Left ventricle myocardium superior (tissue), 1 donor: ENCODE data around the gene ENPP1. TPM values are rescaled to one million over a fixed set of nuclear protein-coding genes. Genes with fewer than 3 reads are reported as not detected.

Source experiments
- ATAC-seq: fragments of 200-7000 bp; cut with Tn5 transposase; one replicate; pipeline ENCODE4 v1.9.1; 2020; ENCODE audit warnings: mild to moderate bottlenecking, moderate library complexity
- DNase-seq: peaks from one replicate; pipeline ENCODE4 v3.0.0-alpha.2; 2020
- intact Hi-C: fragments of 100-400 bp; cut with micrococcal nuclease; formaldehyde crosslinking; loops from one replicate; pipeline ENCODE4 v1.11.0; 2022
- total RNA-seq: library from RNA; stranded (reverse); fragmentation: NEBNext Ultra II Directional; extraction: Animal tissue kit (Norgen Biotek cat#: 25700); gene quantifications from one replicate; pipeline ENCODE4 v1.2.1, GENCODE V29; 2021
- donor health status: DM: no; HTN: yes; CAD: no; lungs with severe emphysema.

ENPP1 gene
- total RNA-seq, 1 donor from 2014 or later = 1.4 TPM

GRCh38 chr6:131822119-131822518 lies 14.3 kb downstream of the ENPP1 start:
- no peak for DNase-seq
- no peak for ATAC-seq
- intact Hi-C loops = no loop called here

DNA sequence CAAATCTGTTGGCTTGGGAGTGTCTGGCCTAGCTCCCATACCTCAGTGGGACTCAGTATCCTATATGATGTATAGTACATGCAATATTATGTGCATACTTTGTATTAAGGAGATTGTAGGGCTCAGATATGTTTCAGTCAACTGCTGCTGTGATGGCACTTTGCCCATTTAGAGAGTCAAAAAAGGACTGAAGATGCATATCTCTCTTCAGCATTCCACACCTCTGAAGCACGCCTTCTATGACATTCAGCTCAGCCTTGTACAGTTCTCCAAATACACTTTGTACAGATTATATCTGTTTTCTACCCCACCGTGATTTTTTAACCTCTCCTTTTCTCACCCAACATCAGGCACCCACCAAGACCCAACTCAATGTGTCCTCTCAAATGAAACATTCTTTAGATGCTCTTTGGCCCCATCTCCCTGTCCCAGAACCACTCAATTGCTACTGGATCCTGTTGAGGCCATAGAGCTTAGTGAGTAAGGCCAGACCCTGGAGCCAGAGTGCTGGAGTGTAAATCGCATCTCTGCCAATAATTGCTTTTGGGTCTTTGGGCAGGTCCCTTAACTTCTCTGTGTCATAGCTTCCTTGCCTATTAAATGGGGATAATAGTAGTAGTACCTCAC lies 15.6 kb downstream of the ENPP1 start:
- no peak for DNase-seq
- ATAC-seq = no peak
- intact Hi-C loops = no loop called here

DNA sequence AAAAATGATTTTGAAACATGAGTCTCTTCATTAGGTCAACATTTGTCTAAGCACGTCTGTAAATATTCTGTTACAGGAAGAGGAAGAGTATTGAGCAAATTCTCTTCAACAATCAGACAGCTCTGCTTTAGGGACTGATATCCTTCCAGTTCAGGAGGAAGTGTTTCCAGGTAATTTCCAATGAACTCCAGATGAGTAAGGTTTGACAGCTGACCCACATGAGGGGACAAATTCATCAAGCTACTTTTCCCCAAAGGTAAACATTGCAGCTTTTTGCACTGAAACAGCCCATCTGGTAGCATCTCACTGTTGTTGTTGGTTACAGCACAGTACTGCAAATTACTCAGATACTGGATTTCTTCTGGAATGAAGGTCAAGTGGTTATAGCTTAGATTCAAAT lies 18.1 kb downstream of the ENPP1 start:
- DNase-seq (no peak), ATAC-seq (no peak)
- intact Hi-C loops = no loop called here

DNA sequence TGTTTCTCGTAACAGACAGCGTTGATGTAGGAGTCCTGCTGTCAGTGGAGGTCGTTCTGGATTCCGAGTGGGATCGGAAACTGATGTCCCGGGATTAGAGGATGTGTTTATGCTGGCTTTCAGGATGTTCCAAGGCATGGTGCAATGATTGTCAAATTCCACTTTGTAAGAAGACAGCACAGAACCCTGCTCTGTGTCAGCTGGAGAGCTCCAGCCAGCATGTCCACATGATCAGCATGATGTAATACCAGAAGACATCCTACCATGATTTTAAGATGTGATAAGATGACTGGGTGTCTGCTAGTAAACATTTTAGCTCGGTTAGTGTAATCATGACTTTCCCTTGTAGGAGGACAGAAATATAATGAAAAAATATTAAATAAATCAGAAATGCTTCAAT lies 20.3 kb downstream of the ENPP1 start:
- peak; percentile 33 for ATAC-seq
- intact Hi-C loops = no loop called here
- no peak for DNase-seq

GRCh38 chr6:131828951-131829350 lies 21.1 kb downstream of the ENPP1 start:
- intact Hi-C loops = no loop called here
- DNase-seq (no peak), ATAC-seq (no peak)

DNA sequence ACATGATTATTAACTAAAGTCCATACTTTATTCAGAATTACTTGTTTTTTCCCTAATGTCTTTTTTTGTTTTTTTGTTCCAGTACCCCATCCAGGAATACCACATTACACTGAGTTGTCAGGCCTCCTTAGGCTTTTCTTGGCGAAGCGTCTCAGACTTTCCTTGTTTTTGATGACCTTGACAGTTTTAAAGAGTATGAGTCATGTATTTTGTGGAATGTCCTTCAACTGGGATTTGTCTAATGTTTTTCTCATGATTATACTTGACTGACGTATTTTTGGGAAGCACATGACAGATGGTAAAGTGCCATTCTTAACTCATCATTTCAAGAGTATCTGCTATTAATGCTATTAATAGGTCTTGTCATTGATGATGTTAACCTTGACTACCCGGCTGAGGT lies 23.6 kb downstream of the ENPP1 start:
- peak; percentile 30 for ATAC-seq
- intact Hi-C loops = no loop called here

DNA sequence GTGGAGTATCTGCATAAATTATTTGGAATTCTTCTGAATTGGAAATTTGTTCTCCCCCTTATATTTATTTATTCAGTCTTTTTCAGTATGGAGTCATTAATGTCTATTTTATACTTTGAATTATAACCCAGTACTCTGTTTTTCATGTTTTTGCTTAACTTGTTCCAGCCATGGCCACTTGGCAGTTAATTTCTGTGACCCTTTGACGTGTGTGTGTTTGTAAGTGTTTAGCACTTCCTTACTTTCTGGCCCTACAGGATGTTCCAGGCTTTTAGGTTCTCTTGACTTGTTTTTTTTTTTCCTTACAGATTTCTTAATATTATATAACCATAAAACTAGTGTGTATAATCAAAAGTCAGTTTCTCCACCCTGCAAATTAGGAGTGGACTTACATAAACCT lies 24.1 kb downstream of the ENPP1 start:
- ATAC-seq (no peak), DNase-seq (no peak)
- intact Hi-C loops = no loop called here

More for the DNA sequence above, 23.6 kb downstream of the ENPP1 start:
- no peak for DNase-seq

GRCh38 chr6:131832363-131832762 lies 24.5 kb downstream of the ENPP1 start:
- ATAC-seq = no peak
- intact Hi-C loops = no loop called here
- no peak for DNase-seq

GRCh38 chr6:131838051-131838450 lies 30.2 kb downstream of the ENPP1 start:
- ATAC-seq = no peak
- intact Hi-C loops = no loop called here
- no peak for DNase-seq

- DNase-seq (no peak), ATAC-seq (no peak)
- intact Hi-C loops = no loop called here
Observed at GRCh38 chr6:131839388-131839787, 31.6 kb downstream of the ENPP1 start.

DNA sequence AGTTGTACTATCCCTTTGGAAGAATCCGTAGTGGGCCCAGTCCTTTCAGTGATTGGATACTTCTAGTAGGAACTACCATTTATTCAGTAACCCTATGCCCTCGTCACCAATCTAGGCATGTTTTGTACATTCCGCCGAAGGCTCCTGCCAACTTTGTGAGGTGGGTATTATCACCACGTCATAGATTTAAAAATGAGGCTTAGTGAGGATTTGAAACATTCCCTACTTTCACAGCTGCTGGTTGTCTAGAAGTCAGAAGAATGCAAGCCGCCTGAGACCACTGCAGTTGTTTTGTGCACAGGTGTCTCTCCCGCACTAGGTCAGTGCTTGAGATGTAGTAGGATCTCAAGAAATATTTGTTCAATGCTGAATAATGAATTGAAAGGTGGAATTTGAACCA lies 32.6 kb downstream of the ENPP1 start:
- ATAC-seq (no peak), DNase-seq (no peak)
- intact Hi-C loops = no loop called here

GRCh38 chr6:131840936-131841583 lies 33.2 kb downstream of the ENPP1 start:
- ATAC-seq (no peak), DNase-seq (no peak)
- intact Hi-C loops = no loop called here

DNA sequence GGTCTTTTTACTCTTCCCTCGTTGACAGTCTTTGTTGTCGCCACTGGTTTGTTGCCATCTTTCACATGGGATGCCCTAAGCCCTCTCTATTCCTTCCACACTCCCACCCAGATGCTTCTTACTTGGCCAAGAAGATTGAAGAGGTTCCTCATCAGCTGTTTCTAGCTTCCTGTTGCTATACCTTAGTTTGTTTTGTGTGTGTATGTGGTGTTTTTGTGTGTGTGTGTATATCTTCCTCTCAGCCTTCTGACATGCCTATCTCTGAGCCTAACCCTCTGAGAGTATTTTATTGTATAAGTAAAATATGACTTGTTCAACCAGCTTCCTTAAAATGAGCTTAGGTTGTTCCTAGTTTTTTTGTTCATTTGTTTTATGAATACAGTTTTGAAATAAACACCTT lies 35.9 kb downstream of the ENPP1 start:
- intact Hi-C loops = loop anchor here (2.0 kb wide), 1 partner anchor 45 kb away; no protein-coding TSS in a partner anchor
- no peak for DNase-seq
- ATAC-seq = no peak

DNA sequence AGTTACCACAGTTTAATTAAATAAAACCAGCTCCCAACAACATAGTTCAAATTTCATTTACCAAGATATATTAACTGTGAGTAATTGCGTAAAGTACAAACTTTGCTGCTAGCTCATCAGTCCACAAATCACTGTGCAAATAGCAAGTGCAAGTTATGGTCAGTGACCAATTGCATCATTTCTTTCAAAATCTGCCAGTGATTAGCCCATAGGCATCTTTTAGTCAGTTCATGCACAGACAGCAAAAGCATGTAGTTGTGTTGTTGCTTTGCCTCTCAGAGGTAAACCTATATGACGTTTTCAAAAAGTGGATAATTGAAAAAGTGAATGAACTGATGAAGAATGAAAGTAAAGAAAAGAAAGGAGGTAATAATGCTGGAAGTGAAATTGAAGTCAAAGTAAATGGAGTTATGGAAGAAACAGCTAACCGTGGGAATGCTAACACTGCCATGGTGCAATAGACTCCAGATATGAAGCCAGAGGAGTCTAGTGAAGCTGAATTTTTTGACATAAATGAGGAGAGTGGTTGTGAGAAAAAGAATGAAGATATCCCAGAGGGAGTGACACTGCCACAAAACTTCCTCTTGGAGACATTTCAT lies 36.5 kb downstream of the ENPP1 start:
- DNase-seq (no peak), ATAC-seq (no peak)
- intact Hi-C loops = no loop called here

DNA sequence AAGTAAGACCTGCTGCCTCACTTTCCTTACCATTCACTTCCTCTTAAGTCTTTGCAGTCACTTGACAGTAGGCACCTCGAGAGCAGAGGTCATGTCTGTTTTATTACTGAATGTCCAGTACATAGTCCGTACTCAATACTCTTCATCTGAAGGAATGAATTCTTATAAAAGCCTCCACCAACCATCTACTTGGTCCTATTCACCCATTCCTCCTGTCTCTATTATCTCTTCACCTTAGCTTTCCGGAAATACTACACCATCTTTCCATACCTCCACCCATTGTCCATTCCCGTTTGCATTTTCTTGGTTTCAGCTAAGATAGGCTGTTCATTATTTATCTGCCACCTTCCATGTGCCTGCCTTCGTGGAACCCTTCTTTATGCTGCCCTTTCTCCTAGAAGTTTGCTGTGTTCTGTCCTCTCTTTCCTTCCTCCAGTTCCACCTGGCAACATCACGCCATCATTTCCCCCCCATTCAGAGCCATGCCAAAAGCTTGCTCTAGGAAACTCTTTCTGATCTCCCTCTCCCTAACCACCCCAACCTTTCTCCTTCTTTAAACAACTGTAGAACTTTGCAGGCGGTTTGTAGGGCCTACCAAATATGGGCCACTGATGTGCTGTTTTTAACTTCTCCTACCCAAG lies 38.3 kb downstream of the ENPP1 start:
- intact Hi-C loops = no loop called here
- DNase-seq (no peak), ATAC-seq (no peak)

DNA sequence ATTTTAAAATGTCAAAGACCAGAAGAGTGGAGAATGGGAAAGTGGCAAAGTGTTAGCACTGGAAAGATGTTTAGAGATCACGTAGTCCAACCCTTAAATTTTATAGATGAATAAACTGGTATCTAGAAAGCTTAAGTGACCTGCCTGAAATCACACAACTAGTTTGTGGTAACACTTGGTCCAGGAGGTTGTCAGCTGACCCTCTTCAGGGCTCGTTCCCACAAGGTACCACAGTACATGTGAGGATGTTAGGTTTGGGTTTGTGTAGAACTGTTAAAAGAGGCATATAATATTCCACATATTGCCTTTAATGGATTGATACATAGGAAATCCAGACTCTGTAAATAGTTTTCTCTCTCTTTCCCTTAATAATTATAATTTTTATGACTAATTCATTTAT lies 39.1 kb downstream of the ENPP1 start:
- no peak for ATAC-seq
- intact Hi-C loops = no loop called here
- DNase-seq = no peak

GRCh38 chr6:131849799-131850198 lies 42.0 kb downstream of the ENPP1 start:
- DNase-seq = no peak
- ATAC-seq = no peak
- intact Hi-C loops = no loop called here

- DNase-seq (no peak), ATAC-seq (peak; percentile 93)
- intact Hi-C loops = no loop called here
Observed at GRCh38 chr6:131851049-131851769, 43.4 kb downstream of the ENPP1 start.

DNA sequence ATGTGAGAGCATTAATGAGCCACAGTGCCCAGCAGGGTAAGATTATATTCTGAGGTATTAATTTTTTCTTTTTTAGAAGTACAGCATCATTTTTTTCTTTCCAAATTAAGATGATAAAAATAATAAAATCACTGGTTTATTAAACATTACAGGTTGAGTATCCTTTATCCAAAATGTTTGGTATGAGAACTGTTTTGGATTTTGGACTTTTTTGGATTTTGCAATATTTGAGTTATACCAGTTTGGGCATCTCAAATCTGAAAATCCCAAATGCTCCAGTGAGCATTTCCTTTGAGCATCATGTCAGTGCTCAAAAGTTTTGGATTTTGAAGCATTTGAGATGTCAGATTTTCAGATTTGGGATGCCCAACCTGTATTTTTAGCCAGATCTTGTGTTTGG lies 44.4 kb downstream of the ENPP1 start:
- intact Hi-C loops = no loop called here
- DNase-seq = no peak
- ATAC-seq = no peak

DNA sequence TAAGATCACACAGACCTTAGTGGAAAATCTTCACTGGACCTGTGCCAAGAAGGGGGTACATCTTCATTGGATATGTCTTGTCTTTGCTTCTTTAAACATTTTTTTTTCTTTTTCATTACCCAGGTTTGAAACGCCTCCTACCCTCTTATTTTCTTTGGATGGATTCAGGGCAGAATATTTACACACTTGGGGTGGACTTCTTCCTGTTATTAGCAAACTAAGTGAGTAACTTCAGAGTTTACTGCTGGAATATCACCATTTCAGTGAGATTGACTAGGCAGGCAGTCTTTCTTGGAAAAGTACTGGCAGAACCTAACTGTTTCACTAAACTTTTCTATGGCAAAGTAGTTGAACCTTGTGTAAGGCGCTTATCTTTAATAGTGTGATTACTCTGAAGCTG lies 47.0 kb downstream of the ENPP1 start:
- intact Hi-C loops = no loop called here
- ATAC-seq (no peak), DNase-seq (no peak)
